ENCODE data around the gene NFATC2IP. TPM values are rescaled to one million over a fixed set of nuclear protein-coding genes. Genes with fewer than 3 reads are reported as not detected.

Gene NFATC2IP
- total and polyA plus RNA-seq, 2 of the 13 experiments (the other 11 are each of a cell fraction or from before 2014, with no cell fraction given), result 32.1 to 48.5 TPM

- Histone ChIP-seq H3K27ac (ENCODE audit: extremely low read length, insufficient read depth, low read length) (no peak overlapping the region), H3K4me3 (replicated peaks in 1 of 3; ENCODE audit: insufficient read depth in 1 of 3, low read depth in 2 of 3, low read length in 3 of 3) (no peak overlapping the region), H4K20me1 (ENCODE audit: insufficient read depth, low read length) (no peaks in the 10 kb centered on the region), H3K79me2 (ENCODE audit: insufficient read depth, low read length) (no peaks in the 10 kb centered on the region), H3K36me3 (replicated peaks in 1 of 2; ENCODE audit: control insufficient read depth in 1 of 2, insufficient read depth in 2 of 2, low read length in 2 of 2) (peaks cover 7 to 11% of the 10 kb centered on the region in 2 experiments), H2AFZ (ENCODE audit: low read length) (no peak overlapping the region), H3K4me1 (ENCODE audit: insufficient read depth, low read length) (no peaks in the 10 kb centered on the region), H3K4me2 (ENCODE audit: low read depth, low read length) (no peak overlapping the region), H3K9me3 (ENCODE audit: low read length) (no peaks in the 10 kb centered on the region), H3K27me3 (ENCODE audit: control insufficient read depth in 1 of 2, insufficient read depth in 2 of 2, low read length in 2 of 2) (no peaks in the 10 kb centered on the region), H3K9ac (ENCODE audit: insufficient read depth, low read depth, low read length) (no peak overlapping the region)
- WGBS (ENCODE audit: low lambda C conversion rate), result 91% methylated on average over 27 of the region's 29 CpGs
- no peak for ATAC-seq
- intact Hi-C loops (cut with micrococcal nuclease; ENCODE audit: unreplicated experiment) (no loop called here), in situ Hi-C loops (cut with HindIII; ENCODE audit: extremely low pct_ligation_motif_present, low pct_unique_long_range_greater_than_20kb) (no loop called here)
- POLR2A ChIA-PET, result no interaction called here
- TF ChIP-seq ZNF773 (CRISPR knock-in tag; IDR thresholded peaks at IDR 0.05; ENCODE audit: borderline replicate concordance), result no peak
- TF ChIP-seq HNRNPL (IDR thresholded peaks at IDR 0.05; ENCODE audit: low read depth, low read length), result 0 out of 2 replicates have a peak, but pooled peaks have one; percentile 42
- CTCF ChIA-PET (ENCODE audit: low intra/inter-chr PET ratio, low total read pairs), result no interaction called here
- DNase-seq (ENCODE audit: low spot score), result no peak
- FAIRE-seq, result no peak
- BruUV-seq (replicated peaks), result no TSS peak
These were observed 47.2 kb upstream of the NFATC2IP start for GRCh38 chr16:28903344-28904042.

GRCh38 chr16:28904363-28904762 lies 46.4 kb upstream of the NFATC2IP start:
- no peaks in the 10 kb centered on the region for H3K27me3 ChIP-seq (ENCODE audit: control insufficient read depth in 1 of 2, insufficient read depth in 2 of 2, low read length in 2 of 2)
- ChIA-PET CTCF (ENCODE audit: low intra/inter-chr PET ratio, low total read pairs) (no interaction called here), POLR2A (no interaction called here)
- DNase-seq (ENCODE audit: low spot score) (no peak), ATAC-seq (no peak; the same call in 2 of the 3 replicates), FAIRE-seq (no peak)
- H3K9ac ChIP-seq (ENCODE audit: insufficient read depth, low read depth, low read length), result no peak overlapping the region
- in situ Hi-C loops (cut with HindIII; ENCODE audit: extremely low pct_ligation_motif_present, low pct_unique_long_range_greater_than_20kb), result no loop called here
- H3K4me1 ChIP-seq (ENCODE audit: insufficient read depth, low read length), result no peaks in the 10 kb centered on the region
- H4K20me1 ChIP-seq (ENCODE audit: insufficient read depth, low read length), result no peaks in the 10 kb centered on the region
- no peak overlapping the region for H3K4me2 ChIP-seq (ENCODE audit: low read depth, low read length)
- no peaks in the 10 kb centered on the region for H3K9me3 ChIP-seq (ENCODE audit: low read length)
- BruUV-seq (replicated peaks), result no TSS peak
- 95% methylated on average over 10 of the region's 14 CpGs for WGBS (ENCODE audit: low lambda C conversion rate)
- no peak overlapping the region for H3K4me3 ChIP-seq (replicated peaks in 1 of 3; ENCODE audit: insufficient read depth in 1 of 3, low read depth in 2 of 3, low read length in 3 of 3)
- intact Hi-C loops (cut with micrococcal nuclease; ENCODE audit: unreplicated experiment), result no loop called here
- H3K27ac ChIP-seq (ENCODE audit: extremely low read length, insufficient read depth, low read length), result no peak overlapping the region
- H3K36me3 ChIP-seq (replicated peaks in 1 of 2; ENCODE audit: control insufficient read depth in 1 of 2, insufficient read depth in 2 of 2, low read length in 2 of 2), result peaks cover 5 to 13% of the 10 kb centered on the region in 2 experiments
- no peaks in the 10 kb centered on the region for H3K79me2 ChIP-seq (ENCODE audit: insufficient read depth, low read length)
- no peak overlapping the region for H2AFZ ChIP-seq (ENCODE audit: low read length)
- TF ChIP-seq SOX6 (IDR thresholded peaks at IDR 0.05) (no peak), SOX6 (CRISPR knock-in tag; IDR thresholded peaks at IDR 0.05) (no peak), PITX1 (CRISPR knock-in tag; IDR thresholded peaks at IDR 0.05) (no peak), ZNF549 (CRISPR knock-in tag; IDR thresholded peaks at IDR 0.05) (no peak), CBX5 (CRISPR knock-in tag; IDR thresholded peaks at IDR 0.05; ENCODE audit: borderline replicate concordance) (no peak), ZNF503 (CRISPR knock-in tag; IDR thresholded peaks at IDR 0.05) (no peak), NONO (IDR thresholded peaks at IDR 0.05) (no peak), NONO (CRISPR knock-in tag; conservative IDR thresholded peaks at IDR 0.05) (no peak), DNMT1 (CRISPR knock-in tag; IDR thresholded peaks at IDR 0.05) (no peak), NR0B2 (CRISPR knock-in tag; IDR thresholded peaks at IDR 0.05) (no peak), TFDP2 (CRISPR knock-in tag; IDR thresholded peaks at IDR 0.05) (no peak), KLF13 (CRISPR knock-in tag; IDR thresholded peaks at IDR 0.05) (no peak)

Data from HepG2 (cell line).